Fibroblast of lung (primary cell): ENCODE results near the gene CRTAC1.

Experiments used
- EZH2 ChIP-seq: IDR thresholded peaks from 2 replicates; pipeline ENCODE4 v1.5.1; 2012; ENCODE audit warnings: low read length, control low read depth, mild to moderate bottlenecking; ENCODE audit errors: missing control alignments
- TF ChIP-seq, protein P1 (sequence below), 2 donors: IDR thresholded peaks in 1 of 2; conservative IDR thresholded peaks in 1 of 2; 1 replicate in 1 of 2; 2 replicates in 1 of 2; pipeline ENCODE4 v1.5.1; 2011 to 2012; ENCODE audit warnings: low read length in 2 of 2, control low read depth in 1 of 2, inconsistent platforms in 1 of 2, low read depth in 1 of 2, mild to moderate bottlenecking in 1 of 2

DNA sequence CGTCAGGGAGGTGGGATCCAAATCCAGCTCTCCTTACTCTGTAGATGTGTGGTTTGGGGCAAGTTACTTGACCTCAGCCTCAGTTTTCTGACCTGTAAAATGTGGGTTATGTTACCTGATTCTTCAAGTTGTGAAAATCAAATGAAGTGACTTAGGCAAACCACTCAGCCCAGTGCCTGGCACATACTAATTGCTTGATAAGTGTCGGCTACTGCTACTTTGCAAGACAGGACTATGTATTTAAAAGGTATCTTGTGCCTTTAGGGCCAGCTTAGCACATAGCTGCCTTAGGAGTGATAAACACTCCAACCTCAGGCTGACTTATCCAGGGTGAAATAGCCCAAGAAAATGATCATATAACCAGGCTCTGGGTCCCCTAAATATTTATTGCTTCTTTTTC is 137.9 kb downstream of the CRTAC1 start:
- TF ChIP-seq EZH2, result no peak
- TF ChIP-seq, protein P1, sequence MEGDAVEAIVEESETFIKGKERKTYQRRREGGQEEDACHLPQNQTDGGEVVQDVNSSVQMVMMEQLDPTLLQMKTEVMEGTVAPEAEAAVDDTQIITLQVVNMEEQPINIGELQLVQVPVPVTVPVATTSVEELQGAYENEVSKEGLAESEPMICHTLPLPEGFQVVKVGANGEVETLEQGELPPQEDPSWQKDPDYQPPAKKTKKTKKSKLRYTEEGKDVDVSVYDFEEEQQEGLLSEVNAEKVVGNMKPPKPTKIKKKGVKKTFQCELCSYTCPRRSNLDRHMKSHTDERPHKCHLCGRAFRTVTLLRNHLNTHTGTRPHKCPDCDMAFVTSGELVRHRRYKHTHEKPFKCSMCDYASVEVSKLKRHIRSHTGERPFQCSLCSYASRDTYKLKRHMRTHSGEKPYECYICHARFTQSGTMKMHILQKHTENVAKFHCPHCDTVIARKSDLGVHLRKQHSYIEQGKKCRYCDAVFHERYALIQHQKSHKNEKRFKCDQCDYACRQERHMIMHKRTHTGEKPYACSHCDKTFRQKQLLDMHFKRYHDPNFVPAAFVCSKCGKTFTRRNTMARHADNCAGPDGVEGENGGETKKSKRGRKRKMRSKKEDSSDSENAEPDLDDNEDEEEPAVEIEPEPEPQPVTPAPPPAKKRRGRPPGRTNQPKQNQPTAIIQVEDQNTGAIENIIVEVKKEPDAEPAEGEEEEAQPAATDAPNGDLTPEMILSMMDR (conservative IDR thresholded peaks at IDR 0.05 in 1 of 2, IDR thresholded peaks at IDR 0.05 in 1 of 2; ENCODE audit: low read depth in 1 of 2, low read length in 2 of 2), result no peak
